ENCODE measurements around the gene KCNJ12. TPM values are rescaled to one million over a fixed set of nuclear protein-coding genes. Genes with fewer than 3 reads are reported as not detected.
"Not testable (repeated sequence)": the region's sequence is repeated elsewhere in the genome, so short reads cannot be mapped to it uniquely, and the experiment has no call there.

The KCNJ12 gene
- total RNA-seq, 1 experiment from 2014 or later, result 2.3 TPM

GRCh38 chr17:21397341-21398190, 21.4 kb downstream of the KCNJ12 start:
- no peak overlapping the region for H3K27ac Mint-ChIP-seq
- DNase-seq (ENCODE audit: low spot score) (no peak), ATAC-seq (no peak)
- no peaks in the 10 kb centered on the region for H3K36me3 Mint-ChIP-seq
- H3K27me3 Mint-ChIP-seq (ENCODE audit: low read depth), result no peaks in the 10 kb centered on the region; the same call in 1 of the 2 replicates
- CTCF ChIA-PET, result interaction anchor here (1.6 kb wide), 1 partner anchor 18 kb away, joined by 3 read pairs; no protein-coding TSS in a partner anchor
- POLR2A ChIA-PET, result no interaction called here
- TF ChIP-seq, protein P1, sequence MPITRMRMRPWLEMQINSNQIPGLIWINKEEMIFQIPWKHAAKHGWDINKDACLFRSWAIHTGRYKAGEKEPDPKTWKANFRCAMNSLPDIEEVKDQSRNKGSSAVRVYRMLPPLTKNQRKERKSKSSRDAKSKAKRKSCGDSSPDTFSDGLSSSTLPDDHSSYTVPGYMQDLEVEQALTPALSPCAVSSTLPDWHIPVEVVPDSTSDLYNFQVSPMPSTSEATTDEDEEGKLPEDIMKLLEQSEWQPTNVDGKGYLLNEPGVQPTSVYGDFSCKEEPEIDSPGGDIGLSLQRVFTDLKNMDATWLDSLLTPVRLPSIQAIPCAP (CRISPR knock-in tag; IDR thresholded peaks at IDR 0.05), result no peak
- TF ChIP-seq ZBTB21 (CRISPR knock-in tag; IDR thresholded peaks at IDR 0.05; ENCODE audit: borderline replicate concordance) (no peak), ZNF121 (CRISPR knock-in tag; IDR thresholded peaks at IDR 0.05) (no peak), USF2 (CRISPR knock-in tag; IDR thresholded peaks at IDR 0.05) (no peak)
- peaks cover 3% of the 10 kb centered on the region; the same call in 1 of the 2 replicates for H3K9me3 Mint-ChIP-seq
- H3K4me1 Mint-ChIP-seq, result peaks cover 18% of the 10 kb centered on the region
- no peak overlapping the region for H3K4me3 Mint-ChIP-seq

DNA sequence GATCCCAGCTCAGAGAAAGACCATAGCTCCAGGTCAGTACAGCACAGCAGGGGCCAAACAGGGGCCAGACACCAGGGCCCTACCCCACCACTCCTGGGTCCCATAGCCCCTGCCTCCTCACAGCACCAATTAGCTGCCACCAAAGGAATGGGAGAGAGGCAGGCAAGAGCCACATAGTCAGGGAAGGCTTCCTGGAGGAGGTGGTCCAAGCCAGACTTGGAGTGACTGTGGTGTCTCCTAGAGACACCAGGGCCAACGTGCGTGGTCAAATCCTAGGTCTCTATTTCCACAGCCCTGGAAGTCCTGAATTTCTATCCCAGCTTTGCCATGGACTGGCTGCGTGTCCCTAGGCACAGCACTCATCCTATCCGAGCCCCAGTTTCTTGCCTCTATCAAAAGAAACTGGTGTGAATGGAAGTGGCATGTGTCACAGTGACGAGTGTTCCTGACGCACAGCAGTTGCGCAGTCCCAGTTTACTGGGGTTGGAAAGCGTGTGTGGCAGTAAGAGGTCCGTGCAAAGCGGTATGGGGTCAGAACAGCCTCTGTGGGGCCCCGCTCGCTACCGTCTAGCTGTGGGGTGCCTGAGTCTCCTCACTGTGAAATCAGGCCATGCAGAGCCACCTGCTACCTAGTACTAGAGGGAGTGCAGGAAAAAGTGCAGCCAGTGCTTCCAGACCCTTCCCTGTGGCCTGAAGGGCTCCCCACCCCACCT, 23.5 kb downstream of the KCNJ12 start:
- H3K4me3 Mint-ChIP-seq, result no peak overlapping the region
- TF ChIP-seq ZNF512 (CRISPR knock-in tag; IDR thresholded peaks at IDR 0.05; ENCODE audit: borderline replicate concordance) (no peak), FOXK1 (CRISPR knock-in tag; IDR thresholded peaks at IDR 0.05) (no peak), ZNF532 (CRISPR knock-in tag; IDR thresholded peaks at IDR 0.05; ENCODE audit: borderline replicate concordance) (no peak), SMAD4 (CRISPR knock-in tag; IDR thresholded peaks at IDR 0.05) (no peak), IRF2 (CRISPR knock-in tag; IDR thresholded peaks at IDR 0.05; ENCODE audit: borderline replicate concordance, low read depth) (no peak), ZSCAN18 (CRISPR knock-in tag; IDR thresholded peaks at IDR 0.05) (no peak), TCF7 (CRISPR knock-in tag; IDR thresholded peaks at IDR 0.05; ENCODE audit: low read depth) (no peak), OVOL2 (CRISPR knock-in tag; IDR thresholded peaks at IDR 0.05; ENCODE audit: borderline replicate concordance) (no peak), ZNF263 (CRISPR knock-in tag; IDR thresholded peaks at IDR 0.05; ENCODE audit: low read depth) (no peak), ETV6 (CRISPR knock-in tag; IDR thresholded peaks at IDR 0.05) (no peak)
- TF ChIP-seq, protein P2, sequence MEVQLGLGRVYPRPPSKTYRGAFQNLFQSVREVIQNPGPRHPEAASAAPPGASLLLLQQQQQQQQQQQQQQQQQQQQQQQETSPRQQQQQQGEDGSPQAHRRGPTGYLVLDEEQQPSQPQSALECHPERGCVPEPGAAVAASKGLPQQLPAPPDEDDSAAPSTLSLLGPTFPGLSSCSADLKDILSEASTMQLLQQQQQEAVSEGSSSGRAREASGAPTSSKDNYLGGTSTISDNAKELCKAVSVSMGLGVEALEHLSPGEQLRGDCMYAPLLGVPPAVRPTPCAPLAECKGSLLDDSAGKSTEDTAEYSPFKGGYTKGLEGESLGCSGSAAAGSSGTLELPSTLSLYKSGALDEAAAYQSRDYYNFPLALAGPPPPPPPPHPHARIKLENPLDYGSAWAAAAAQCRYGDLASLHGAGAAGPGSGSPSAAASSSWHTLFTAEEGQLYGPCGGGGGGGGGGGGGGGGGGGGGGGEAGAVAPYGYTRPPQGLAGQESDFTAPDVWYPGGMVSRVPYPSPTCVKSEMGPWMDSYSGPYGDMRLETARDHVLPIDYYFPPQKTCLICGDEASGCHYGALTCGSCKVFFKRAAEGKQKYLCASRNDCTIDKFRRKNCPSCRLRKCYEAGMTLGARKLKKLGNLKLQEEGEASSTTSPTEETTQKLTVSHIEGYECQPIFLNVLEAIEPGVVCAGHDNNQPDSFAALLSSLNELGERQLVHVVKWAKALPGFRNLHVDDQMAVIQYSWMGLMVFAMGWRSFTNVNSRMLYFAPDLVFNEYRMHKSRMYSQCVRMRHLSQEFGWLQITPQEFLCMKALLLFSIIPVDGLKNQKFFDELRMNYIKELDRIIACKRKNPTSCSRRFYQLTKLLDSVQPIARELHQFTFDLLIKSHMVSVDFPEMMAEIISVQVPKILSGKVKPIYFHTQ (CRISPR knock-in tag; IDR thresholded peaks at IDR 0.05), result no peak
- H3K27ac Mint-ChIP-seq, result no peak overlapping the region
- DNase-seq (ENCODE audit: low spot score), result no peak
- ChIA-PET POLR2A (no interaction called here), CTCF (no interaction called here)
- peaks cover 3% of the 10 kb centered on the region; the same call in 1 of the 2 replicates for H3K9me3 Mint-ChIP-seq
- H3K36me3 Mint-ChIP-seq, result no peaks in the 10 kb centered on the region
- no peaks in the 10 kb centered on the region; the same call in 1 of the 2 replicates for H3K27me3 Mint-ChIP-seq (ENCODE audit: low read depth)
- H3K4me1 Mint-ChIP-seq, result peaks cover 18% of the 10 kb centered on the region
- ATAC-seq, result no peak

- H3K4me3 Mint-ChIP-seq; H3K27me3 Mint-ChIP-seq (ENCODE audit: low read depth); H3K36me3 Mint-ChIP-seq; H3K9me3 Mint-ChIP-seq; POLR2A ChIA-PET; H3K27ac Mint-ChIP-seq; DNase-seq (ENCODE audit: low spot score); ATAC-seq: not testable (repeated sequence)
- H3K4me1 Mint-ChIP-seq, result peaks cover 18% of the 10 kb centered on the region
- CTCF ChIA-PET, result interaction anchor here (1.0 kb wide), 1 partner anchor 22 kb away, joined by 4 read pairs; no protein-coding TSS in a partner anchor
These were observed 24.0 kb downstream of the KCNJ12 start for GRCh38 chr17:21400187-21400569.
